Erythroblast (primary cell): Measurements from ENCODE around the gene RAP1GAP2.

Experiments used
- DNase-seq, 2 experiments: peaks; one replicate each; lab custom pipeline; 2025; lab: John Stamatoyannopoulos, UW
- GATA1 ChIP-seq: IDR thresholded peaks from 2 replicates; pipeline ENCODE4 v1.6.1; 2011; ENCODE audit warnings: low read depth, mild to moderate bottlenecking, control low read depth, low read length, moderate library complexity
- POLR2A ChIP-seq: IDR thresholded peaks from 2 replicates; pipeline ENCODE4 v1.6.1; 2011; ENCODE audit warnings: mild to moderate bottlenecking, low read length

RAP1GAP2 gene

DNA sequence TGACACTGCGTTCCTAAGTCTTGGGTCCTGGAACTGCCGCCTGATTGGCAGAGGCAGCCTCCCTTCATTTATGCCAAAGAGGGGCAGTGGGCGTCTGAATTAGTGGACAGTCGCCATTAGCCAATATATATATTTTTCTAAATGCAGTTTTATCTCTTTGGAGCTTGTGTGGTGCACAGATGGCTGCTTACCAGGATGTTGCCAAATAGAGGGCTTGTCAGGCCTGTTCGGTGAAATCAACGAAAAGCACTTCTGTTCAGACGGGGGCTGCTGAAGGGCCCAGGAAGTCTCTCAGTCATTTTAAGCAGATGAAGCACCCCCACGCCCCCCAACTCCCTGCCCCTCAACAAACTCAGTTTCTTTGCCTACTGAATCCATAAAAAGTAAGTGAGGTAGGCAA lies 66.0 kb downstream of the RAP1GAP2 start:
- no peak for TF ChIP-seq POLR2A
- TF ChIP-seq GATA1: no peak
- DNase-seq: no peak

GRCh38 chr17:2863204-2863603 lies 67.0 kb downstream of the RAP1GAP2 start:
- no peak for TF ChIP-seq GATA1
- TF ChIP-seq POLR2A: no peak
- DNase-seq: no peak

DNA sequence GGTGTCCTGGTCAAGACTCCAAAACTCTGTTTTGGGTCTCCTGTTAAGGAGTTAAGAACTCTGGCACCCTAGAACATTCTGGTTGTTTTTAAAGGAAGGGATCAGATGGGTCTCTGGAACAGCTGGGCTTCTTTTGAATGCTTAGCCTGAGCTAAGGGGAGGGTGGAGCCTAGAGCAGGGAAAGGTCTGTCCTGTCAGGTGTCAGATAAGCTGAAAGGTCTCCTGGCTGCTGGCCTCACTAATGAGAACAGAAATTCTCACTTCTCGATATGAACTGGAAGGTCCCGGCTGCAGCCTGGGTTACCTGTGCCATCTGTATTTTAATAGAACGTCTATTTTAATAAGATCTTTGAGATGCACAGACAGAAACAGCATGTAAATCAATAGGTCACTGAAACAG lies 69.0 kb downstream of the RAP1GAP2 start:
- no peak for TF ChIP-seq GATA1
- TF ChIP-seq POLR2A: no peak
- no peak for DNase-seq

DNA sequence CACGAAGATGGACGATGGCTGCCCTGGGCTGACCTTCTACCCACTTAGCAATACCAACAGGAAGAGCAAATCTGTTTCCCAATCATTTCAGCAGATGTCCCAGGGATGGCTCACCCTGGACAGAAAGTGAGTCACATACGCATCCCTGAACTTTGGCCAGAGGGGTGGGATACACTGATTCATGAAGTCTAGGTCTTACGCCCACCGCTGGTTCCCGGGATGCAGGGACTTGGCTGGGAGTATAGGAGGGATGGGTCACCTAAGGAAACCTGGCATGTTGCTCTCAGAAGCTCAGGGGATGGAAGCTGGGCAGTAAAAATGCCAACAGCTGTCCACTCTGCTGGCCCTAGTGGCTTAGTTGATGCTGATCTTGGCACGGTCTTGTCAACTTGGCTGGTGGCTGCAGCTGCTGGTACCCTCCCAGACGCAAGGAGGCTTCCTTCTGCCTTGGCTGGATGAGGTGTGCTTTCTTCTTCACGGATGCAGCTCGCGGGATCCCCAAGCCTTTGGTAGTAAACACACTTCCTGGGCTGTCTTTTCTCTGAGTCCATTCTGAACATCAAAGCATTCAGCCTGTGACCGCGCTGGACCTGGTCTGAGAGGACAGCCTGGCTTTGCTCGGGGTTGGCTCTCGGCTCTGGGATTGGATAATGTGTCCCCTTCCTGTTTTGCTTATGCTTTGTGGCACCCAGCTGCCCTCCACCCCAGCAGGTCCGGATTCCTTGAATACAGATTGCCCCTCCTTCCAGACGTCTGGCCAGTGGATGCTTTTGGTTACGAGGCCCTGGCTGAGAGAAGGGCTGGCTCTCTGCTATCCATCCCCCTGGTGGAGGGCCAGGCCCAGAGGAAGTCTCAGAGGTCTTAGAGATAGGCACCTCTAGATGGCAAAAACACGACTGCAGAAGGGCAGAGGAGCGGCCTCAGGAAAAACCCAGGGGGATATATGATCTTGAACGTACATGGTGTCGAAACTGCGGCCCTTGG lies 71.5 kb downstream of the RAP1GAP2 start:
- no peak for TF ChIP-seq POLR2A
- TF ChIP-seq GATA1: no peak
- DNase-seq: no peak

- no peak for TF ChIP-seq GATA1
- TF ChIP-seq POLR2A: no peak
- DNase-seq: no peak
Measured at GRCh38 chr17:2869604-2870003, 73.4 kb downstream of the RAP1GAP2 start.

- TF ChIP-seq GATA1 (no peak), POLR2A (no peak)
- no peak for DNase-seq
Measured at GRCh38 chr17:2871205-2871604, 75.0 kb downstream of the RAP1GAP2 start.

GRCh38 chr17:2871720-2872119 lies 75.5 kb downstream of the RAP1GAP2 start:
- no peak for TF ChIP-seq GATA1
- no peak for TF ChIP-seq POLR2A
- no peak for DNase-seq

DNA sequence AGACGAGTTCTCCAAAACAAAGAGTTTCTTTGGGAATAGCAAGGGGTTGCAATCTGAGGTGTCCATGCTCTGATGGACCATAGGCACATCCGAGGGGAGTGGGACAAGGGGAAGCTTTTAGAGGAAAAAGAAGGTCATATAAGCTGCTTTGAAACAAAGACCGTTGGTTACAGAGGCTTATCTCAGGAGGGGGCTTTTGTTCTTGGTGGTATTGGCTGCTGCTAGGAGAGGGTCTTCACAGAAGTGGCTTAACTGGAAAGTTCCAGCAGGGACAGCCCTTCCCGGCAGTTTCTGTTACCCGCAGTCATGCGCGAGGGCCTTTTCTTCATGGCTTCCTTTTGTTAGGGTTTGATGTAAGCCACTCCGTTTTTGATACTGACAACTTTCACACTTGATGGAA lies 76.0 kb downstream of the RAP1GAP2 start:
- DNase-seq: no peak
- TF ChIP-seq GATA1: no peak
- no peak for TF ChIP-seq POLR2A

- TF ChIP-seq POLR2A (no peak), GATA1 (no peak)
- no peak for DNase-seq
Measured at GRCh38 chr17:2874189-2874686, 78.0 kb downstream of the RAP1GAP2 start.

DNA sequence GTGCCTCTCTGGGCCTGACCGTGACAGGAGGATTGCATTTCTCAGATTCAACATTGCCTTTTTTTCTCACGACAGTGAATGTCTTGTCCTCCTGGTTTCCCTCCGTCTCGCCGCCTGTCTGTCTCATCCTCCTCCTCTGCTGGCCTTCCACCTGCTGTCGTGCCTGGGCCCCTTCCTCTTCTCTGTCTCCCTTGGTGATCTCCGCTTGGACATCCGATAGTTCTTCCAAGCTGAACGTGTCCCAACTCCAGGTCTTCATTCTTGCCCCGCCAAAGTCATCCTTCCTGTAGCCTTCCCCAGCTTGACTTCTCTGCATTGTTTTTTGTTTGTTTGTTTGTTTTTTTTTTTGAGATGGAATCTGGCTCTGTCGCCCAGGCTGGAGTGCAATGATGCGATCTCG lies 79.4 kb downstream of the RAP1GAP2 start:
- no peak for DNase-seq
- no peak for TF ChIP-seq GATA1
- TF ChIP-seq POLR2A: no peak

GRCh38 chr17:2876467-2876866 lies 80.2 kb downstream of the RAP1GAP2 start:
- DNase-seq: no peak

DNA sequence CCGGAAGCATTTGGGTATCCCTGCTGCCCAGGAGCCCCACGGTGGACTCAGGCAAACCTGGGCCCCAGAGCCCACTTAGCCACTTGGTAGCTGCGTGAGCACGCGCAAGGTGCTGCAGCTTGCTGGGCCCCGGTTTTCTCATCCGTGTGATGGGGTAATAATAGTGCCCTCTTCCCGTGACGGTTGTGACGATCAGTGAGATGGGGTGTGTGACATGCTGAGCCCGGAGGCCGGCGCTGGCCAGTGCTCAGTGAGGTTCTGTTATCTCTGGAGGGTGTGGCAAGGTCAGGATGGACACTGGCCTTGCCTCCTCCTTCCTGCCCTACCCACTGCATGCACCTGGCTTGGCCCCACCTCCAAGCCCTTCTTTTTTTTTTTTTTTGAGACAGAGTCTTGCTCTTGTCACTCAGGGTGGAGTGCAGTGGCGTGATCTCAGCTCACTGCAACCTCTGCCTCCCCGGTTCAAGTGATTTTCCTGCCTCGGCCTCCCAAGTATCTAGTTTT lies 82.6 kb downstream of the RAP1GAP2 start:
- no peak for TF ChIP-seq GATA1
- no peak for TF ChIP-seq POLR2A
- DNase-seq: no peak

More at GRCh38 chr17:2876467-2876866, 80.2 kb downstream of the RAP1GAP2 start:
- TF ChIP-seq POLR2A: no peak
- TF ChIP-seq GATA1: no peak

DNA sequence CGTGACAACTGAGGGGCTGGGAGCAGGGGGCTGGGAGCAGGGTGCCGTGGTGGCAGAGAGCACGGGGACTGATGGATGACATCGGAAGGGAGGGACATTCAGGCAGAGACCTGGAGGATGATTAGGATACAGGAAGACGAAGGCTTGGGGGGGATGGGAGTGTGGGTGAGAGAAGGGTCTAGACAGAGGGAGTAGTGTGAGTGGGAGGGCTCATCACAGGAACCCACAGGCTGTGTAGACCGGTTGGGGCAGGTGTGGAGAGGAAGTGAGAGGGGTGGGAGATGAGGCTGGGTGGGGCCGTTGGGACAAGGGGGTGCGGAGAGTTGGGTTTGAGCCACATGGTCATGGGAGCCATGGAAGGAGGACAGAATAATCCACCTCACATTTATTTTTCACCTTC lies 83.8 kb downstream of the RAP1GAP2 start:
- no peak for TF ChIP-seq GATA1
- TF ChIP-seq POLR2A: no peak
- no peak for DNase-seq

DNA sequence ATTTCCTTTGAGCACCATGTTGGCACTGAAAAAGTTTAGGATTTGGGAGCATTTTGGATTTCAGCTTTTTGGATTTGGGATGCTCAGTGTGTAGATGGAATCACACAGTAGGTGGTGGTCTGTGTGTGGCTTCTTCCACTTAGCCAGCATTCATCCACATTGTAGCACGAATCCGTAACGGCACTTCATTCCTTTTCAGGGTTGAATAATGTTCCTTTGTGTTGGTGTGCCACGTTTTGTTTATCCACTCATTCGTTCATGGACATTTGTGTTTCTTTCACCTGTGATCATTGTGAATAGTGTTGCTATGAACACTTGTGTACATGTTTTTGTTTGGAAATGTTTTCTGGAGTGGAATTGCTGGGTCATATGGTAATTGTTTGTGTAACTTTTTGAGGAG lies 85.1 kb downstream of the RAP1GAP2 start:
- TF ChIP-seq POLR2A: no peak
- TF ChIP-seq GATA1: no peak
- DNase-seq: no peak

- DNase-seq: no peak
- TF ChIP-seq GATA1: no peak
- no peak for TF ChIP-seq POLR2A
Measured at GRCh38 chr17:2883544-2884213, 87.4 kb downstream of the RAP1GAP2 start.
